GM21423 (cell line): Measurements from ENCODE around the gene MEPCE.

ENCODE experiments used
- ATAC-seq: cut with Tn5 transposase; IDR thresholded peaks from one replicate; pipeline ENCODE4 v1.9.1; 2021; ENCODE audit warnings: mild to moderate bottlenecking, moderate library complexity; ENCODE audit not compliant: unreplicated experiment

The MEPCE gene

GRCh38 chr7:100402241-100402640 lies 27.4 kb upstream of the MEPCE start:
- ATAC-seq = no peak

- no peak for ATAC-seq
These were observed 22.9 kb upstream of the MEPCE start for GRCh38 chr7:100406767-100407166.

GRCh38 chr7:100407285-100408180 lies 22.1 kb upstream of the MEPCE start:
- ATAC-seq = peak; percentile 53

- no peak for ATAC-seq
These were observed 18.5 kb upstream of the MEPCE start for GRCh38 chr7:100411101-100411500.

GRCh38 chr7:100413346-100413745 lies 16.3 kb upstream of the MEPCE start:
- no peak for ATAC-seq

- no peak for ATAC-seq
These were observed 15.7 kb upstream of the MEPCE start for GRCh38 chr7:100413889-100414288.

- ATAC-seq = no peak
These were observed 14.2 kb upstream of the MEPCE start for GRCh38 chr7:100415448-100415847.

- no peak for ATAC-seq
These were observed 10.5 kb upstream of the MEPCE start for GRCh38 chr7:100418930-100419659.

- no peak for ATAC-seq
These were observed 9.9 kb upstream of the MEPCE start for GRCh38 chr7:100419660-100420226.

- ATAC-seq = no peak
These were observed 6.3 kb upstream of the MEPCE start for GRCh38 chr7:100423315-100423714.

- ATAC-seq = no peak
These were observed 4.3 kb upstream of the MEPCE start for GRCh38 chr7:100425347-100425746.

- no peak for ATAC-seq
These were observed 3.1 kb upstream of the MEPCE start for GRCh38 chr7:100426516-100426915.

GRCh38 chr7:100427762-100428198 lies 1.9 kb upstream of the MEPCE start:
- ATAC-seq = no peak

GRCh38 chr7:100428199-100428966 lies 1.2 kb upstream of the MEPCE start, which contains the start of gene ZCWPW1:
Gene ZCWPW1, minus strand, starts transcription at chr7:100428703. Its CDS starts 8,054 bp downstream, at chr7:100420649.
- ATAC-seq = peak; percentile 40

- ATAC-seq = peak; percentile 44
These were observed 529 bp upstream of the MEPCE start for GRCh38 chr7:100428967-100429636.

- ATAC-seq = no peak
These were observed 1.1 kb downstream of the MEPCE start for GRCh38 chr7:100430493-100431285.

- ATAC-seq = no peak
These were observed 1.7 kb downstream of the MEPCE start for GRCh38 chr7:100431286-100431735.

GRCh38 chr7:100432053-100432452 lies 2.4 kb downstream of the MEPCE start:
- no peak for ATAC-seq

- no peak for ATAC-seq
These were observed 3.1 kb downstream of the MEPCE start for GRCh38 chr7:100432621-100433275.
